Ishikawa (cell line): Measurements from ENCODE around the gene RPUSD4.

Source experiments
- CEBPB ChIP-seq: IDR thresholded peaks from 2 replicates; pipeline ENCODE4 v1.6.1; 2012
- CREB1 ChIP-seq: IDR thresholded peaks from 2 replicates; pipeline ENCODE4 v1.6.1; 2012; ENCODE audit warnings: low read depth
- EGR1 ChIP-seq: IDR thresholded peaks from 2 replicates; pipeline ENCODE4 v1.6.1; 2012
- EP300 ChIP-seq: IDR thresholded peaks from 2 replicates; pipeline ENCODE4 v1.6.1; 2012; ENCODE audit warnings: borderline replicate concordance
- FOXM1 ChIP-seq: IDR thresholded peaks from 2 replicates; pipeline ENCODE4 v1.6.1; 2012; ENCODE audit warnings: low read depth, borderline replicate concordance
- NFIC ChIP-seq: IDR thresholded peaks from 2 replicates; pipeline ENCODE4 v1.6.1; 2012
- RAD21 ChIP-seq: IDR thresholded peaks from 2 replicates; pipeline ENCODE4 v1.6.1; 2012; ENCODE audit warnings: low read depth
- TAF1 ChIP-seq: IDR thresholded peaks from 2 replicates; pipeline ENCODE4 v1.6.1; 2012; ENCODE audit warnings: low read depth, mild to moderate bottlenecking
- TCF12 ChIP-seq: IDR thresholded peaks from 2 replicates; pipeline ENCODE4 v1.6.1; 2012; ENCODE audit warnings: low read depth
- TEAD4 ChIP-seq: IDR thresholded peaks from 2 replicates; pipeline ENCODE4 v1.6.1; 2012
- USF1 ChIP-seq: IDR thresholded peaks from 2 replicates; pipeline ENCODE4 v1.6.1; 2012
- YY1 ChIP-seq: IDR thresholded peaks from 2 replicates; pipeline ENCODE4 v1.6.1; 2012; ENCODE audit warnings: low read depth
- ZBTB7A ChIP-seq: IDR thresholded peaks from 2 replicates; pipeline ENCODE4 v1.6.1; 2012; ENCODE audit warnings: low read depth
- TF ChIP-seq, protein P1 (sequence below): IDR thresholded peaks from 2 replicates; pipeline ENCODE4 v1.6.1; 2012; ENCODE audit warnings: low read depth, mild to moderate bottlenecking
- TF ChIP-seq, protein P2 (sequence below): IDR thresholded peaks from 2 replicates; pipeline ENCODE4 v1.6.1; 2012

Gene RPUSD4

GRCh38 chr11:126224647-126225294 is 13.3 kb upstream of the RPUSD4 start:
- TF ChIP-seq EGR1 = no peak

DNA sequence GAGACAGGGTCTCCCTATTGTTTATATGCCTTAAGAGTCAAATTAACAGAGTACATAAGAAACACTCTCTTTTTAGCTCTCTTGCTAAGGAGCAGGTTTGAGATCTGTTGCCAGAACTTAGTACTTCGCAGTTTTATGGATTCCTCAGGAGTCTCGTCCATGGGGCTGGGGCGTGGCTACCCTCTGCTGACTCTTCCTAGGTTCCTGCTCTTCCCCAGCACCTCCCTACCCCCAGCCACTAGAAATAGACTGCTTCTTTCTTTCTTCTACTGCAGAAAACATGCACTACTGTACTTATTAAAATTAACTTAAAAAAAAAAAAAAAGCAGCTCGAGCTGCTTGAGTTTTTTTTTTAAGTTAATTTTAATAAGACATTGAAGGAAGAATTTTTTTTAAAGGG is 8.1 kb upstream of the RPUSD4 start:
- TF ChIP-seq YY1 (no peak), TCF12 (no peak), CEBPB (no peak), EP300 (no peak), NFIC (no peak), USF1 (no peak), TEAD4 (no peak), ZBTB7A (no peak), TAF1 (no peak), CREB1 (no peak), RAD21 (no peak), FOXM1 (no peak), EGR1 (no peak)
- TF ChIP-seq, protein P1, sequence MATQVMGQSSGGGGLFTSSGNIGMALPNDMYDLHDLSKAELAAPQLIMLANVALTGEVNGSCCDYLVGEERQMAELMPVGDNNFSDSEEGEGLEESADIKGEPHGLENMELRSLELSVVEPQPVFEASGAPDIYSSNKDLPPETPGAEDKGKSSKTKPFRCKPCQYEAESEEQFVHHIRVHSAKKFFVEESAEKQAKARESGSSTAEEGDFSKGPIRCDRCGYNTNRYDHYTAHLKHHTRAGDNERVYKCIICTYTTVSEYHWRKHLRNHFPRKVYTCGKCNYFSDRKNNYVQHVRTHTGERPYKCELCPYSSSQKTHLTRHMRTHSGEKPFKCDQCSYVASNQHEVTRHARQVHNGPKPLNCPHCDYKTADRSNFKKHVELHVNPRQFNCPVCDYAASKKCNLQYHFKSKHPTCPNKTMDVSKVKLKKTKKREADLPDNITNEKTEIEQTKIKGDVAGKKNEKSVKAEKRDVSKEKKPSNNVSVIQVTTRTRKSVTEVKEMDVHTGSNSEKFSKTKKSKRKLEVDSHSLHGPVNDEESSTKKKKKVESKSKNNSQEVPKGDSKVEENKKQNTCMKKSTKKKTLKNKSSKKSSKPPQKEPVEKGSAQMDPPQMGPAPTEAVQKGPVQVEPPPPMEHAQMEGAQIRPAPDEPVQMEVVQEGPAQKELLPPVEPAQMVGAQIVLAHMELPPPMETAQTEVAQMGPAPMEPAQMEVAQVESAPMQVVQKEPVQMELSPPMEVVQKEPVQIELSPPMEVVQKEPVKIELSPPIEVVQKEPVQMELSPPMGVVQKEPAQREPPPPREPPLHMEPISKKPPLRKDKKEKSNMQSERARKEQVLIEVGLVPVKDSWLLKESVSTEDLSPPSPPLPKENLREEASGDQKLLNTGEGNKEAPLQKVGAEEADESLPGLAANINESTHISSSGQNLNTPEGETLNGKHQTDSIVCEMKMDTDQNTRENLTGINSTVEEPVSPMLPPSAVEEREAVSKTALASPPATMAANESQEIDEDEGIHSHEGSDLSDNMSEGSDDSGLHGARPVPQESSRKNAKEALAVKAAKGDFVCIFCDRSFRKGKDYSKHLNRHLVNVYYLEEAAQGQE = no peak
- TF ChIP-seq, protein P2, sequence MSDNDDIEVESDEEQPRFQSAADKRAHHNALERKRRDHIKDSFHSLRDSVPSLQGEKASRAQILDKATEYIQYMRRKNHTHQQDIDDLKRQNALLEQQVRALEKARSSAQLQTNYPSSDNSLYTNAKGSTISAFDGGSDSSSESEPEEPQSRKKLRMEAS = no peak

- no peak for TF ChIP-seq EP300
- TF ChIP-seq, protein P2 = no peak
- TF ChIP-seq, protein P1 = no peak
- no peak for TF ChIP-seq NFIC
- TF ChIP-seq EGR1 = no peak
- no peak for TF ChIP-seq USF1
- no peak for TF ChIP-seq TCF12
- TF ChIP-seq TAF1 = no peak
- no peak for TF ChIP-seq CEBPB
- TF ChIP-seq FOXM1 = no peak
- TF ChIP-seq YY1 = no peak
- TF ChIP-seq ZBTB7A = no peak
- no peak for TF ChIP-seq RAD21
- no peak for TF ChIP-seq TEAD4
- no peak for TF ChIP-seq CREB1
Measured at GRCh38 chr11:126217491-126217890, 6.0 kb upstream of the RPUSD4 start.

DNA sequence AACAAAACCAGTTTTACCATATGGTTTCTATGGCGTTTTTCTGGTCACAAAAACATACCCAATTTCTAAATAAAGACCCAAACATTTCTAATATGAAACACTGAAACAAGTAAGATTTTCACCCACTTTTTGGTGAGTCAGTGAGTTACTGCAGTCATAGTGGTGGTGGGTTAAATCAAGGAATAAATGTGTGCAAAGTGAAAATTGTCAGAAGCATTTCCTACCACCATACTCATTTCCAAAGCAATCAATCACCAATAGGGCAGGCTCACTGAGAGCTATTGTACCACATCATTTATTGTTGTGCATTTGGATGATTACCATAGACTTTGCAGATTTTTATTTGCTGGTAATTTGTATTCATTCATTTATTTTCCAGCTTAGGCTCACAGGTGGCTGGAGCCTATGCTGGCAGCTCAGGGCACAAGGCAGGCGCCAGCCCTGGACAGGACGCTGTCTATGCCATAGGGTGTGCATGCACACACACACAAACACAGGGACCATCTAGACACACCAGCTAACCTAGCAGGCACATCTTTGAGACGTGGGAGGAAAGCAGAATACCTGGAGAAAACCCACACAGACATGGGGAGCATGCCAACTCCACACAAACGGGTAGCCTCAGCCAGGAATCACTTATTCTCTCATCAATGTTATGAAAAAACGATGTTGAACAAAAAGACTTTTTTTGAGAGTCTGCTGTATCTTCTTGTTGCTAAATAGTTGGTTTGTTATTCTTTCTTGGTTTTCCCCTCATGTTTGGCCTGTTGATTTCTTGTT is 5.3 kb upstream of the RPUSD4 start:
- TF ChIP-seq NFIC = no peak
- TF ChIP-seq CEBPB = no peak
- no peak for TF ChIP-seq CREB1
- TF ChIP-seq, protein P1 = no peak
- TF ChIP-seq TEAD4 = no peak
- TF ChIP-seq USF1 = no peak
- no peak for TF ChIP-seq FOXM1
- TF ChIP-seq ZBTB7A = no peak
- TF ChIP-seq TAF1 = no peak
- TF ChIP-seq, protein P2 = no peak
- TF ChIP-seq YY1 = no peak
- TF ChIP-seq TCF12 = no peak
- TF ChIP-seq RAD21 = no peak
- no peak for TF ChIP-seq EGR1
- no peak for TF ChIP-seq EP300
